B cell (primary cell): ENCODE data around the gene HPCA. TPM values are rescaled to one million over a fixed set of nuclear protein-coding genes. Genes with fewer than 3 reads are reported as not detected.

Source experiments
- ATAC-seq: fragments of 200-7000 bp; cut with Tn5 transposase; one replicate; pipeline ENCODE4 v1.10.0; 2021; ENCODE audit warnings: low read depth, mild to moderate bottlenecking, moderate number of reproducible peaks, moderate library complexity
- CTCF ChIA-PET: fragments of 350-600 bp; sonication (Branson Sonifier 250); formaldehyde crosslinking; loops from one replicate; lab custom pipeline; 2021; ENCODE audit warnings: antibody characterized with exemption, inconsistent platforms; lab: Charles Lee
- POLR2A ChIA-PET: fragments of 350-600 bp; sonication (Branson Sonifier 250); formaldehyde crosslinking; loops from one replicate; lab custom pipeline; 2021; ENCODE audit warnings: antibody characterized with exemption; lab: Charles Lee
- DNase-seq: peaks from one replicate; pipeline ENCODE4 v3.0.0; 2013
- H2AFZ ChIP-seq: 2 replicates; pipeline ENCODE4 v1.6.1; 2012; ENCODE audit warnings: mild to moderate bottlenecking, low read depth, low read length; ENCODE audit not compliant: insufficient read depth, poor library complexity, severe bottlenecking
- H3K27ac ChIP-seq, 2 donors: 1 replicate in 1 of 2; 2 replicates in 1 of 2; pipeline ENCODE4 v1.5.1; 2012 to 2013; ENCODE audit warnings: low read length in 2 of 2, mild to moderate bottlenecking in 2 of 2, moderate library complexity in 1 of 2
- H3K27me3 ChIP-seq, 4 experiments: fragments of 200-600 bp in 1 of 4; sonication (generic) in 1 of 4; replicated peaks in 1 of 4; 1 replicate in 2 of 4; 2 replicates in 2 of 4; pipeline versions ENCODE4 v1.6.1 to v1.7.0; 2013 to 2016; ENCODE audit warnings: low read length in 3 of 4, mild to moderate bottlenecking in 2 of 4, mixed read lengths in 1 of 4, moderate library complexity in 1 of 4; ENCODE audit not compliant: insufficient read depth in 4 of 4, control insufficient read depth in 3 of 4; ENCODE audit errors: control extremely low read depth in 1 of 4
- H3K36me3 ChIP-seq, 2 experiments: replicated peaks in 1 of 2; 1 replicate in 1 of 2; 2 replicates in 1 of 2; pipeline versions ENCODE4 v1.6.1 to v1.7.1; 2013; ENCODE audit warnings: low read length in 1 of 2; ENCODE audit not compliant: insufficient read depth in 2 of 2, control insufficient read depth in 1 of 2; ENCODE audit errors: control extremely low read depth in 1 of 2, extremely low read depth in 1 of 2
- H3K4me1 ChIP-seq, 2 donors: fragments of 200-600 bp in 1 of 2; sonication (generic) in 1 of 2; 1 replicate in 1 of 2; 2 replicates in 1 of 2; pipeline versions ENCODE4 v1.5.1 to v1.6.1; 2013 to 2017; ENCODE audit warnings: low read length in 2 of 2; ENCODE audit not compliant: control insufficient read depth in 2 of 2, insufficient read depth in 2 of 2
- H3K4me2 ChIP-seq: replicated peaks from 2 replicates; pipeline ENCODE3; 2012; ENCODE audit warnings: mild to moderate bottlenecking, low read depth, low read length; ENCODE audit not compliant: poor library complexity, severe bottlenecking
- H3K4me3 ChIP-seq, 5 experiments: fragments of 200-600 bp in 1 of 5; sonication (generic) in 1 of 5; 1 replicate in 3 of 5; 2 replicates in 2 of 5; pipeline versions ENCODE4 v1.5.1 to v1.7.0; 2011 to 2016; ENCODE audit warnings: low read length in 4 of 5, mild to moderate bottlenecking in 4 of 5, low read depth in 2 of 5, control low read depth in 1 of 5, moderate library complexity in 1 of 5; ENCODE audit not compliant: insufficient read depth in 1 of 5; ENCODE audit errors: control extremely low read depth in 1 of 5, extremely low read depth in 1 of 5
- H3K79me2 ChIP-seq: fragments of 200-600 bp; sonication (generic); one replicate; pipeline ENCODE4 v1.6.0; 2016; ENCODE audit warnings: low read length; ENCODE audit not compliant: control insufficient read depth, insufficient read depth
- H3K9ac ChIP-seq: fragments of 200-600 bp; sonication (generic); 2 replicates; pipeline ENCODE4 v1.6.1; 2017; ENCODE audit warnings: mild to moderate bottlenecking, low read length, moderate library complexity
- H3K9me3 ChIP-seq, 3 donors: one replicate each; pipeline versions ENCODE4 v1.6.1 to v1.7.1; 2013; ENCODE audit warnings: low read length in 2 of 3; ENCODE audit not compliant: control insufficient read depth in 2 of 3, insufficient read depth in 1 of 3; ENCODE audit errors: control extremely low read depth in 1 of 3
- H4K20me1 ChIP-seq: 2 replicates; pipeline ENCODE4 v1.6.0; 2012; ENCODE audit warnings: mild to moderate bottlenecking, low read length; ENCODE audit not compliant: insufficient read depth, control insufficient read depth, poor library complexity, severe bottlenecking
- H3K27ac Mint-ChIP-seq: one replicate; pipeline ENCODE4 v1.8.0; 2021; ENCODE audit warnings: mixed read lengths
- H3K27me3 Mint-ChIP-seq: one replicate; pipeline ENCODE4 v1.8.0; 2021; ENCODE audit warnings: mixed read lengths
- H3K4me1 Mint-ChIP-seq: one replicate; pipeline ENCODE4 v1.8.0; 2021; ENCODE audit warnings: mixed read lengths
- H3K4me3 Mint-ChIP-seq: one replicate; pipeline ENCODE4 v1.8.0; 2021; ENCODE audit warnings: mixed read lengths
- H3K9me3 Mint-ChIP-seq: one replicate; pipeline ENCODE4 v1.8.0; 2022; ENCODE audit warnings: mixed read lengths; ENCODE audit not compliant: insufficient read depth
- CTCF ChIP-seq: fragments of 200-600 bp; IDR thresholded peaks from one replicate; pipeline ENCODE4 v1.8.0; 2022; ENCODE audit warnings: antibody characterized with exemption, mild to moderate bottlenecking
- EZH2 ChIP-seq: IDR thresholded peaks from 2 replicates; pipeline ENCODE4 v1.6.1; 2012; ENCODE audit warnings: borderline replicate concordance, low read depth, mild to moderate bottlenecking, moderate library complexity, low read length; ENCODE audit not compliant: insufficient read depth, poor library complexity, severe bottlenecking
- WGBS: methylation state at CpG from one replicate; pipeline ENCODE4 v1.1.5; 2013; ENCODE audit warnings: missing lambda C conversion rate; ENCODE audit not compliant: insufficient coverage; 5-methylcytosine and 5-hydroxymethylcytosine counted together
- intact Hi-C: fragments of 100-400 bp; cut with micrococcal nuclease; formaldehyde crosslinking; loops from one replicate; pipeline ENCODE4 v1.10.0; 2022
- polyA plus RNA-seq: library from polyadenylated mRNA; depleted of rRNA; stranded (reverse); fragments of >200 nt; gene quantifications from 2 replicates; pipeline ENCODE4 v1.2.3, GENCODE V29; 2012
- total RNA-seq, 2 donors: library from RNA; stranded (reverse); fragments of 120-200 nt in 1 of 2; gene quantifications; 1 replicate in 1 of 2; 2 replicates in 1 of 2; pipeline versions ENCODE4 v1.2.3 to v1.2.4, GENCODE V29; 2013 to 2022

Gene HPCA
- total and polyA plus RNA-seq, 2 donors (not counting 1 experiment from before 2014, with no cell fraction given): 0.06 TPM; not detected in 1

- Mint-ChIP-seq H3K9me3 (no peaks in the 10 kb centered on the region), H3K4me1 (peaks cover 16% of the 10 kb centered on the region), H3K4me3 (peak overlapping the region; percentile 77), H3K27ac (no peak overlapping the region), H3K27me3 (peaks cover 74% of the 10 kb centered on the region)
- Histone ChIP-seq H3K4me2 (peak overlapping the region; percentile 90), H3K9me3 (peaks cover 0 to 9% (median 0%) of the 10 kb centered on the region in 3 donors), H2AFZ (peak overlapping the region; percentile 71), H3K9ac (peak overlapping the region; percentile 61), H3K27me3 (peaks cover 0 to 77% (median 36%) of the 10 kb centered on the region in 4 experiments), H3K79me2 (no peaks in the 10 kb centered on the region), H3K4me1 (peaks cover 16 to 24% of the 10 kb centered on the region in 2 donors), H4K20me1 (no peaks in the 10 kb centered on the region), H3K4me3 (peak overlapping the region in 3 of 5 experiments; percentile 42 to 57 (median 45)), H3K27ac (no peak overlapping the region), H3K36me3 (no peaks in the 10 kb centered on the region)
- ChIA-PET CTCF (interaction anchor here (0.6 to 4.2 kb wide), 10 partner anchors 9 to 492 kb away, joined by 3 to 14 read pairs (median 4); no protein-coding TSS in a partner anchor), POLR2A (interaction anchor here (0.6 kb wide), 1 partner anchor 26 kb away, joined by 3 read pairs; no protein-coding TSS in a partner anchor)
- TF ChIP-seq EZH2: no peak
- TF ChIP-seq CTCF: peak; percentile 78
- DNase-seq (peak; percentile 71), ATAC-seq (peak; percentile 72)
- intact Hi-C loops: no loop called here
- 28% methylated on average over 48 of the region's 49 CpGs for WGBS
Observed at GRCh38 chr1:32892368-32893197, 6.3 kb downstream of the HPCA start.
